Nephron (organoid): ENCODE measurements around the gene PIGU.

ENCODE experiments used
- H3K27ac Mint-ChIP-seq, 3 experiments: 2 replicates each; pipeline ENCODE4 v1.8.0; 2020; ENCODE audit warnings: mixed read lengths in 3 of 3, mild to moderate bottlenecking in 2 of 3, moderate library complexity in 1 of 3
- H3K27me3 Mint-ChIP-seq: 2 replicates; pipeline ENCODE4 v1.8.0; 2021; ENCODE audit warnings: low read depth, mild to moderate bottlenecking, moderate library complexity, mixed read lengths
- H3K36me3 Mint-ChIP-seq: 2 replicates; pipeline ENCODE4 v1.8.0; 2020; ENCODE audit warnings: low read depth, mixed read lengths
- H3K4me1 Mint-ChIP-seq: 2 replicates; pipeline ENCODE4 v1.8.0; 2020; ENCODE audit warnings: mixed read lengths
- H3K4me3 Mint-ChIP-seq, 3 experiments: 2 replicates each; pipeline ENCODE4 v1.8.0; 2020; ENCODE audit warnings: mild to moderate bottlenecking in 3 of 3, mixed read lengths in 3 of 3, moderate library complexity in 2 of 3
- H3K9me3 Mint-ChIP-seq: 2 replicates; pipeline ENCODE4 v1.8.0; 2020; ENCODE audit warnings: mixed read lengths
- TF ChIP-seq, protein P1 (sequence below), 3 experiments: fragments of 200-600 bp; sonication (generic); IDR thresholded peaks; one replicate each; pipeline ENCODE4 v1.5.0; 2021; ENCODE audit warnings: antibody characterized with exemption in 3 of 3; ENCODE audit not compliant: unreplicated experiment in 3 of 3

PIGU gene

GRCh38 chr20:34549291-34549928, 127.5 kb downstream of the PIGU start:
- no peak overlapping the region for H3K27ac Mint-ChIP-seq
- peaks cover 8% of the 10 kb centered on the region for H3K27me3 Mint-ChIP-seq
- TF ChIP-seq, protein P1, sequence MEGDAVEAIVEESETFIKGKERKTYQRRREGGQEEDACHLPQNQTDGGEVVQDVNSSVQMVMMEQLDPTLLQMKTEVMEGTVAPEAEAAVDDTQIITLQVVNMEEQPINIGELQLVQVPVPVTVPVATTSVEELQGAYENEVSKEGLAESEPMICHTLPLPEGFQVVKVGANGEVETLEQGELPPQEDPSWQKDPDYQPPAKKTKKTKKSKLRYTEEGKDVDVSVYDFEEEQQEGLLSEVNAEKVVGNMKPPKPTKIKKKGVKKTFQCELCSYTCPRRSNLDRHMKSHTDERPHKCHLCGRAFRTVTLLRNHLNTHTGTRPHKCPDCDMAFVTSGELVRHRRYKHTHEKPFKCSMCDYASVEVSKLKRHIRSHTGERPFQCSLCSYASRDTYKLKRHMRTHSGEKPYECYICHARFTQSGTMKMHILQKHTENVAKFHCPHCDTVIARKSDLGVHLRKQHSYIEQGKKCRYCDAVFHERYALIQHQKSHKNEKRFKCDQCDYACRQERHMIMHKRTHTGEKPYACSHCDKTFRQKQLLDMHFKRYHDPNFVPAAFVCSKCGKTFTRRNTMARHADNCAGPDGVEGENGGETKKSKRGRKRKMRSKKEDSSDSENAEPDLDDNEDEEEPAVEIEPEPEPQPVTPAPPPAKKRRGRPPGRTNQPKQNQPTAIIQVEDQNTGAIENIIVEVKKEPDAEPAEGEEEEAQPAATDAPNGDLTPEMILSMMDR (IDR thresholded peaks at IDR 0.05; ENCODE audit: unreplicated experiment in 3 of 3), result no peak
- H3K36me3 Mint-ChIP-seq, result no peaks in the 10 kb centered on the region
- peaks cover 16% of the 10 kb centered on the region for H3K4me1 Mint-ChIP-seq
- no peak overlapping the region for H3K4me3 Mint-ChIP-seq
- no peaks in the 10 kb centered on the region for H3K9me3 Mint-ChIP-seq

GRCh38 chr20:34547844-34548613, 128.9 kb downstream of the PIGU start:
- H3K27me3 Mint-ChIP-seq, result peaks cover 8% of the 10 kb centered on the region
- H3K27ac Mint-ChIP-seq, result no peak overlapping the region
- no peak overlapping the region for H3K4me3 Mint-ChIP-seq
- TF ChIP-seq, protein P1 (IDR thresholded peaks at IDR 0.05; ENCODE audit: unreplicated experiment in 3 of 3), result no peak
- no peaks in the 10 kb centered on the region for H3K9me3 Mint-ChIP-seq
- peaks cover 24% of the 10 kb centered on the region for H3K4me1 Mint-ChIP-seq
- peaks cover 4% of the 10 kb centered on the region for H3K36me3 Mint-ChIP-seq

- Mint-ChIP-seq H3K4me3 (no peak overlapping the region), H3K9me3 (no peaks in the 10 kb centered on the region), H3K36me3 (peaks cover 7% of the 10 kb centered on the region), H3K4me1 (peaks cover 24% of the 10 kb centered on the region), H3K27ac (no peak overlapping the region), H3K27me3 (peaks cover 8% of the 10 kb centered on the region)
- TF ChIP-seq, protein P1 (IDR thresholded peaks at IDR 0.05; ENCODE audit: unreplicated experiment in 3 of 3), result no peak
Observed at GRCh38 chr20:34546751-34547181, 130.1 kb downstream of the PIGU start.

DNA sequence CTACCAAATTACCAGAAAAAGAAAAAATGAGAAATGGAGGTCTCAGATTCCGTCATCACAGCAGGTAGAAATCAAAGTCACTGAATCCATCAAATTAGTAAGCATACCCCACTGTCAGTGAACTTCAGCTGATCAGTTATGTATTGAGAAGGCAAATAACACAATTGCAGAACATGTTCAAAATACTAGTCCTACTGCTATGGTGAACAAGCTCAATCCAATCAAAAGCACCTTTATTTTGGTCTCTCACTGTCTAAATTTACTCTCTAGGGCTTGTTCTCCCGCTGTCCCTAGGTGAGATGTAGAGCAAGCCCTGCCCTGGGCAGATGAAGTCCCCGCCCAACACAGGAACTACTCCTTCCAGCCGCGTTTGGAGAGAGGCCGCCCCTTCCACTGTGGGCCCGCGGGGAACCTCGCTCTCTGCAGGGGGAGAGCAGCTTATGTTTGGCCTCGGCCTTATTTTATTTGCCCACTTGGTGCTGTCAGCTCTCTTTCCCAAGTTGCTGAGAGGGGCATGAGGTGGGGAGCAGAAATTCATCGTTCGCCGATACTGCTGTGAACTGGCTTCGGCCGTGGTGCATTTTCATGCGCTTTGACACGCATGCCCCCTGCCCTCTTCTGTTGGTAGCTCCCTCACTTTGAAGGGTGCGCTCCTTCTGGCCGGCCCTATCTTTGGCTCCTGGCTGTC, 132.6 kb downstream of the PIGU start:
- peak overlapping the region in 1 of 3 experiments; percentile 12 for H3K27ac Mint-ChIP-seq
- peaks cover 8% of the 10 kb centered on the region for H3K27me3 Mint-ChIP-seq
- TF ChIP-seq, protein P1 (IDR thresholded peaks at IDR 0.05; ENCODE audit: unreplicated experiment in 3 of 3), result no peak
- H3K4me3 Mint-ChIP-seq, result peak overlapping the region in 1 of 3 experiments; percentile 40
- no peaks in the 10 kb centered on the region for H3K9me3 Mint-ChIP-seq
- peaks cover 29% of the 10 kb centered on the region for H3K36me3 Mint-ChIP-seq
- peaks cover 24% of the 10 kb centered on the region for H3K4me1 Mint-ChIP-seq

- H3K27me3 Mint-ChIP-seq, result peaks cover 8% of the 10 kb centered on the region
- H3K27ac Mint-ChIP-seq, result no peak overlapping the region
- H3K36me3 Mint-ChIP-seq, result peaks cover 35% of the 10 kb centered on the region
- H3K4me1 Mint-ChIP-seq, result peaks cover 24% of the 10 kb centered on the region
- H3K9me3 Mint-ChIP-seq, result no peaks in the 10 kb centered on the region
- H3K4me3 Mint-ChIP-seq, result no peak overlapping the region
- TF ChIP-seq, protein P1 (IDR thresholded peaks at IDR 0.05; ENCODE audit: unreplicated experiment in 3 of 3), result no peak
Observed at GRCh38 chr20:34543463-34544056, 133.3 kb downstream of the PIGU start.
